ENCODE measurements around the gene RPIA. TPM values are rescaled to one million over a fixed set of nuclear protein-coding genes. Genes with fewer than 3 reads are reported as not detected.

The RPIA gene
- total and polyA plus RNA-seq, 9 of the 15 experiments (the other 6 are each of a cell fraction or from before 2014, with no cell fraction given): 7.8 to 41.2 (median 25.8) TPM

DNA sequence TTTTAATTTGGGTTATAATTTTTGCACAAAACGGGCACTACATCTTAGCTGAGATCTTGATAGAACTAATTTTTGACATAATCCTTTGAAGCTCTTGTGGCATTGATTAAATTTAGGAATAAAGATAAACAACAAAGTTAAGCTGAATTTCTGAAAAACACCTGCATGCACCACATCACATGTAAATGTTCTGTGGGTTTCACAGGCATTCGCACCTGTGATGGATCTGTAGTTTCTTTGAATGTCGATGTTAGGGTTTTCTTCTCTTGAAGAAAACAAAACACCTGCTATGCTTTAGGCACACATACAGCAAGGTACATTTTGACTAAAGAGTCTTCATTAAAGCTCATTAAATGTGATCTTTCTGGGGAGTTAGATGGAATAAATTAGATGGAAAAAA lies 60.3 kb downstream of the RPIA start (continued):
- TF ChIP-seq, protein P1, sequence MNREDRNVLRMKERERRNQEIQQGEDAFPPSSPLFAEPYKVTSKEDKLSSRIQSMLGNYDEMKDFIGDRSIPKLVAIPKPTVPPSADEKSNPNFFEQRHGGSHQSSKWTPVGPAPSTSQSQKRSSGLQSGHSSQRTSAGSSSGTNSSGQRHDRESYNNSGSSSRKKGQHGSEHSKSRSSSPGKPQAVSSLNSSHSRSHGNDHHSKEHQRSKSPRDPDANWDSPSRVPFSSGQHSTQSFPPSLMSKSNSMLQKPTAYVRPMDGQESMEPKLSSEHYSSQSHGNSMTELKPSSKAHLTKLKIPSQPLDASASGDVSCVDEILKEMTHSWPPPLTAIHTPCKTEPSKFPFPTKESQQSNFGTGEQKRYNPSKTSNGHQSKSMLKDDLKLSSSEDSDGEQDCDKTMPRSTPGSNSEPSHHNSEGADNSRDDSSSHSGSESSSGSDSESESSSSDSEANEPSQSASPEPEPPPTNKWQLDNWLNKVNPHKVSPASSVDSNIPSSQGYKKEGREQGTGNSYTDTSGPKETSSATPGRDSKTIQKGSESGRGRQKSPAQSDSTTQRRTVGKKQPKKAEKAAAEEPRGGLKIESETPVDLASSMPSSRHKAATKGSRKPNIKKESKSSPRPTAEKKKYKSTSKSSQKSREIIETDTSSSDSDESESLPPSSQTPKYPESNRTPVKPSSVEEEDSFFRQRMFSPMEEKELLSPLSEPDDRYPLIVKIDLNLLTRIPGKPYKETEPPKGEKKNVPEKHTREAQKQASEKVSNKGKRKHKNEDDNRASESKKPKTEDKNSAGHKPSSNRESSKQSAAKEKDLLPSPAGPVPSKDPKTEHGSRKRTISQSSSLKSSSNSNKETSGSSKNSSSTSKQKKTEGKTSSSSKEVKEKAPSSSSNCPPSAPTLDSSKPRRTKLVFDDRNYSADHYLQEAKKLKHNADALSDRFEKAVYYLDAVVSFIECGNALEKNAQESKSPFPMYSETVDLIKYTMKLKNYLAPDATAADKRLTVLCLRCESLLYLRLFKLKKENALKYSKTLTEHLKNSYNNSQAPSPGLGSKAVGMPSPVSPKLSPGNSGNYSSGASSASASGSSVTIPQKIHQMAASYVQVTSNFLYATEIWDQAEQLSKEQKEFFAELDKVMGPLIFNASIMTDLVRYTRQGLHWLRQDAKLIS (CRISPR knock-in tag; IDR thresholded peaks at IDR 0.05): no peak
- no peak for TF ChIP-seq ZNF780A (CRISPR knock-in tag; IDR thresholded peaks at IDR 0.05)

DNA sequence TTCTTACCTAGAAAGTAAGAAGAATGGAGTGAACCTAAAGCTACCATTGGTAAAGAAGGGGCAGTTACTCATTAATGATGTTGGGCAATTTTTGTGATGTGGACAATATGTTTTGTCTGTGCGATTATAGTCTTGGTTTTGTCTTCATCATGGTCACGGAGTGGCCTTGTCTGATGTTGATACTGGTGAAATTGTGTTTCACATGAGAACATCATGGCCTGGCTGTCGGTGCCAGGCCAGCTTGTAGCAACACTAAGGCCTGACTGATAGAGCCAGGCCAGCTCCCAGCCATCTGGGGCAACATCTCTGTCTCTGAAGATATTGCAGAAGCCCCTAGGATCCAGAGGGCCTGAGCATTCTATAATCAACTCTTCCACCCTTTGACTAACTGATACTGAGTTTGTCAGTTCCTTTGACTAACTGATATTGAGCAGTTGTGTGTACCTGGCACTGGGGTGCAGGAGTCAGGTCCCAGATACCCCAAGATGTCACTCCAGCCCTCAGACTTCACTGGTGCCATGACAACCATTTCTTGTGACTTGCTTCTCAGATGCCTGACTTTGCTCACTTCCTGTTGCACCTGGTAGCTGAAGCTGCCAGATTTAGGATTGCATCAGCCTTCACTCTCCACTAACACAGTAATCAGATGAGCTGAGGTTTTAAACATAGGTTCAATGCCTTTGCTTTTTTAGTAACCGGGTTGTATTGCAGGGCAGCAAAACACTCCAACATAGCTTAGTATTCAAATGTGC lies 62.5 kb downstream of the RPIA start:
- peaks cover 43% of the 10 kb centered on the region; the same call in 2 of the 3 replicates for H3K36me3 ChIP-seq (ENCODE audit: control insufficient read depth, insufficient read depth, low read length)
- ChIA-PET POLR2A (interaction anchor here (1.5 to 1.6 kb wide), 2 partner anchors 8 to 10 kb away, joined by 5 read pairs; no protein-coding TSS in a partner anchor), CTCF (ENCODE audit: low intra/inter-chr PET ratio) (no interaction called here)
- no peak overlapping the region for H3K4me3 ChIP-seq
- ATAC-seq (peak; percentile 75), DNase-seq (ENCODE audit: extremely low read depth in 1 of 4, low spot score in 3 of 4) (peak in 2 of 4 experiments; percentile 3 to 8), FAIRE-seq (no peak)
- H3K79me2 ChIP-seq (ENCODE audit: control insufficient read depth, insufficient read depth, low read length): no peaks in the 10 kb centered on the region
- in situ Hi-C loops (cut with MboI): no loop called here
- peak overlapping the region; percentile 32; the same call in 1 of the 3 replicates for H3K27ac ChIP-seq (ENCODE audit: extremely low read depth, low read depth, low read length)
- no peak overlapping the region for H3K9ac ChIP-seq (ENCODE audit: insufficient read depth in 1 of 2, low read depth in 2 of 2, low read length in 2 of 2)
- WGBS (ENCODE audit: insufficient coverage, low coverage, missing lambda C conversion rate): 72% methylated on average over 4 of the region's 4 CpGs
- H3K27me3 ChIP-seq (ENCODE audit: control insufficient read depth in 2 of 2, insufficient read depth in 2 of 2, low read length in 2 of 2): no peaks in the 10 kb centered on the region
- H2AFZ ChIP-seq (ENCODE audit: low read depth, low read length): peak overlapping the region; percentile 24; the same call in 1 of the 2 replicates
- H3K4me2 ChIP-seq (ENCODE audit: insufficient read depth, low read length): peak overlapping the region; percentile 18; the same call in 1 of the 2 replicates
- H3K9me3 ChIP-seq (replicated peaks; ENCODE audit: control insufficient read depth, insufficient read depth, low read depth, low read length): no peaks in the 10 kb centered on the region
- peaks cover 0 to 9% of the 10 kb centered on the region in 2 experiments; a peak in 2 of 5 replicates for H3K4me1 ChIP-seq (replicated peaks in 1 of 2; ENCODE audit: control insufficient read depth in 2 of 2, insufficient read depth in 2 of 2, low read length in 2 of 2)
- intact Hi-C loops (cut with micrococcal nuclease): no loop called here
- no TSS peak for BruUV-seq (replicated peaks)
- no peaks in the 10 kb centered on the region for H4K20me1 ChIP-seq (replicated peaks; ENCODE audit: control insufficient read depth, insufficient read depth, low read length)
- no peaks in the 10 kb centered on the region for H3K9me1 ChIP-seq (ENCODE audit: control insufficient read depth, insufficient read depth, low read length)
- no peak for TF ChIP-seq FOXJ3 (CRISPR knock-in tag; IDR thresholded peaks at IDR 0.05)
- TF ChIP-seq ERF (CRISPR knock-in tag; IDR thresholded peaks at IDR 0.05): no peak
- peak; percentile 60; the same call in 1 of the 2 replicates for TF ChIP-seq ZEB2 (IDR thresholded peaks at IDR 0.05)
- TF ChIP-seq TOE1 (IDR thresholded peaks at IDR 0.05; ENCODE audit: borderline replicate concordance): no peak
- no peak for TF ChIP-seq TOE1 (CRISPR knock-in tag; IDR thresholded peaks at IDR 0.05; ENCODE audit: borderline replicate concordance, low read depth)
- TF ChIP-seq CEBPG (CRISPR knock-in tag; IDR thresholded peaks at IDR 0.05): peak; percentile 79
- peak; percentile 89 to 94 for TF ChIP-seq CEBPG (tag; conservative IDR thresholded peaks at IDR 0.05 in 1 of 2, IDR thresholded peaks at IDR 0.05 in 1 of 2)
- TF ChIP-seq, protein P2, sequence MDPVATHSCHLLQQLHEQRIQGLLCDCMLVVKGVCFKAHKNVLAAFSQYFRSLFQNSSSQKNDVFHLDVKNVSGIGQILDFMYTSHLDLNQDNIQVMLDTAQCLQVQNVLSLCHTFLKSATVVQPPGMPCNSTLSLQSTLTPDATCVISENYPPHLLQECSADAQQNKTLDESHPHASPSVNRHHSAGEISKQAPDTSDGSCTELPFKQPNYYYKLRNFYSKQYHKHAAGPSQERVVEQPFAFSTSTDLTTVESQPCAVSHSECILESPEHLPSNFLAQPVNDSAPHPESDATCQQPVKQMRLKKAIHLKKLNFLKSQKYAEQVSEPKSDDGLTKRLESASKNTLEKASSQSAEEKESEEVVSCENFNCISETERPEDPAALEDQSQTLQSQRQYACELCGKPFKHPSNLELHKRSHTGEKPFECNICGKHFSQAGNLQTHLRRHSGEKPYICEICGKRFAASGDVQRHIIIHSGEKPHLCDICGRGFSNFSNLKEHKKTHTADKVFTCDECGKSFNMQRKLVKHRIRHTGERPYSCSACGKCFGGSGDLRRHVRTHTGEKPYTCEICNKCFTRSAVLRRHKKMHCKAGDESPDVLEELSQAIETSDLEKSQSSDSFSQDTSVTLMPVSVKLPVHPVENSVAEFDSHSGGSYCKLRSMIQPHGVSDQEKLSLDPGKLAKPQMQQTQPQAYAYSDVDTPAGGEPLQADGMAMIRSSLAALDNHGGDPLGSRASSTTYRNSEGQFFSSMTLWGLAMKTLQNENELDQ (CRISPR knock-in tag; IDR thresholded peaks at IDR 0.05; ENCODE audit: borderline replicate concordance): no peak
- no peak for TF ChIP-seq MCM3 (IDR thresholded peaks at IDR 0.05)
